VCaP (cell line): ENCODE results near the gene PIAS3.
"Not testable (repeated sequence)": the region's sequence is repeated elsewhere in the genome, so short reads cannot be mapped to it uniquely, and the experiment has no call there.

Experiments used
- H3K27ac ChIP-seq: fragments of 450-650 bp; 2 replicates; pipeline ENCODE4 v1.5.1; 2017
- TF ChIP-seq, protein P1 (sequence below): fragments of 450-650 bp; conservative IDR thresholded peaks from 2 replicates; pipeline ENCODE4 v1.5.1; 2017; ENCODE audit warnings: mild to moderate bottlenecking, moderate library complexity

Gene PIAS3

DNA sequence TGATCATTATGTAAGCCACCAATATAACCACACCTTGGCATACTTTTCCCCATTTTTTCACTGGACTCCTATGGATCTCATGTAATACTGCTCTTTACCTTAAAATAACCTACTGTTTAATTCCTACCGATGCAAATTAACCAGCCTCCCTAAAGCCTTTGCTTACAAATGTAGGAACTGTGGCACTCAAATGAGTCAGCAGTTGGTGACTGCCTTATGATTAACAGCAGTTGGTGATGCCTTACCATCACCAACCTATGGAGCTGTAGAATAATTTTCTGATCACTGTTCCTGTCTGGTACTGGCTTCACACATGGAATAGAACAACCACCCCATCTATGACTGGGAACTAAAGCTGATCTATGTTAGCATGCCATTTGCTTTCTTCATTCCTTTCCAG lies 21.2 kb downstream of the PIAS3 start:
- TF ChIP-seq, protein P1, sequence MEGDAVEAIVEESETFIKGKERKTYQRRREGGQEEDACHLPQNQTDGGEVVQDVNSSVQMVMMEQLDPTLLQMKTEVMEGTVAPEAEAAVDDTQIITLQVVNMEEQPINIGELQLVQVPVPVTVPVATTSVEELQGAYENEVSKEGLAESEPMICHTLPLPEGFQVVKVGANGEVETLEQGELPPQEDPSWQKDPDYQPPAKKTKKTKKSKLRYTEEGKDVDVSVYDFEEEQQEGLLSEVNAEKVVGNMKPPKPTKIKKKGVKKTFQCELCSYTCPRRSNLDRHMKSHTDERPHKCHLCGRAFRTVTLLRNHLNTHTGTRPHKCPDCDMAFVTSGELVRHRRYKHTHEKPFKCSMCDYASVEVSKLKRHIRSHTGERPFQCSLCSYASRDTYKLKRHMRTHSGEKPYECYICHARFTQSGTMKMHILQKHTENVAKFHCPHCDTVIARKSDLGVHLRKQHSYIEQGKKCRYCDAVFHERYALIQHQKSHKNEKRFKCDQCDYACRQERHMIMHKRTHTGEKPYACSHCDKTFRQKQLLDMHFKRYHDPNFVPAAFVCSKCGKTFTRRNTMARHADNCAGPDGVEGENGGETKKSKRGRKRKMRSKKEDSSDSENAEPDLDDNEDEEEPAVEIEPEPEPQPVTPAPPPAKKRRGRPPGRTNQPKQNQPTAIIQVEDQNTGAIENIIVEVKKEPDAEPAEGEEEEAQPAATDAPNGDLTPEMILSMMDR, result no peak

GRCh38 chr1:145830810-145831209 lies 28.1 kb downstream of the PIAS3 start:
- not testable (repeated sequence) for H3K27ac ChIP-seq

More for the DNA sequence above, 21.2 kb downstream of the PIAS3 start:
- H3K27ac ChIP-seq, result no peak overlapping the region

- no peak overlapping the region for H3K27ac ChIP-seq
- TF ChIP-seq, protein P1, result no peak
Measured at GRCh38 chr1:145828367-145829026, 30.4 kb downstream of the PIAS3 start.

DNA sequence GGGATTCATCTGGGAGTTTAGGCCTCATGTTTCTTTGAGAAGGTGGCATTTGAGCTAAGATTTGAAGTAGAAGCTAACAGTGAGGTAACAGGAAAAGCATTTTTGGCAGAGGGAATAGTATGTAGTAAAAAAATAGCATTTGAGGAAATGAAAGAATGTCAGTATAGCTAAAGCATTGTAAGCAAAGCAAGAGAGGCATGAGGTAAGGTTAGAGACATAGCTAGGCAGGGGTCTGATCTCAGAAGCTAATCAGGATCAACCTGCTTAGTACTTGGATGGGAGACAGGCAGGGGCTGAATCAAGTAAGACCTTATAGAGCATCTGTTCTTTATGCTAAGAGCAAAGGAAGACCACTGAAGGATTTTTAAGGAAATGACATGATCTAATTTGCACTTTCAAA lies 30.9 kb downstream of the PIAS3 start:
- H3K27ac ChIP-seq, result no peak overlapping the region
- TF ChIP-seq, protein P1, result no peak

- no peak overlapping the region for H3K27ac ChIP-seq
- TF ChIP-seq, protein P1, result 0 out of 2 replicates have a peak, but pooled peaks have one; percentile 19
Measured at GRCh38 chr1:145826030-145826429, 32.9 kb downstream of the PIAS3 start.

GRCh38 chr1:145824499-145824842 lies 34.4 kb downstream of the PIAS3 start:
- TF ChIP-seq, protein P1, result no peak
- H3K27ac ChIP-seq, result peak overlapping the region; percentile 94

DNA sequence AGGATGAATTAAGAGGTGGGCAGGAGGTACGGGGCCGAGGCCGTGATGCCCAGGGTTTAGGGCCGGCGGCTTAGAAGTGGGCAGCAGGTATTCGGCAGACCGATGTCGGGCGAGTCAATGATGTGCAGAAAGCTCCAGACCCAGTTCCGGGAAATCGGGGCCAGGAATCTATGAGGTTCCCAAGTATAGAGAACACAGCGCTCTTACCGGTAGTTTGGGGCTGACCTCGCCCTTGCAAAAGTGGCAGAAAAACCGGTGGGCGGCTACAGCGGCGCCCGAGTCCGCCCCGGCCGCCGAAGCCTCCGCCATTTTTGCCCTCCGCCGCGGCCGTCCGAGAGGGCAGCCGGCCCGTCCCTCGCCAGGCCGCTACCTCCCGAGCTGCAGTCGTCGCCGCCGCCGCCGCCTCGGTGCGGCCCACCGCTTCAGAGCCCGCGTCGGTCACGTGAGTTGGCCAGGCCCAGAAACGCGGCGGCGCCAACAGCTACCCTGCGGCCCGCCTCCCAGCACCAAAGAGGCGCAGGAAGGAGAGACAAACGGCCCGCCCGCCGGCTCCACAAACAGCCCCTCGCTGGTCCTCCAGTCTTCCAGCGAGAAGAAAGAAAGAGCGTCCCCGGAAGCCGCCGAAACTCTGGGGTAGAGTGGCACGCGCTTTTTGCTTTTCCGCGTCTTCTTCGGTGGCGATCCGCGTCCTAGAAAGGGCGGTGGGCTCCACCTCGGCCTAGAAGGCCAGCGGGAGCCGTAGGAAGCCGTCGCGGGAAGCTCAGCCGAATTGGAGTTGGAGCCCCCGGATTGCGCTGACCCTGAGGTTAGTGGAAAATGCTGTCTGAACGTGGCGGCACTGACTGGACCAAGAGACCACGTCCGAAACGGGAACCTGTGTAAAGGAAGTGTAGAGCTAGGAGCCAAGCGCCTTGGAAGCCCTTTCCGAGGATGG lies 35.0 kb downstream of the PIAS3 start, which contains the start of the genes POLR3C and RNF115:
TSS of gene POLR3C (plus strand) at position 636 of the 934 bp plus-strand sequence. CDS start 1,577 bp downstream, outside the sequence.
TSS of gene RNF115 (minus strand) at position 531 of the 934 bp plus-strand sequence. CDS start at position 309, 222 bp downstream.
- TF ChIP-seq, protein P1, result no peak

GRCh38 chr1:145822779-145823331 lies 36.0 kb downstream of the PIAS3 start:
- not testable (repeated sequence) for H3K27ac ChIP-seq

More for the DNA sequence above, 35.0 kb downstream of the PIAS3 start, which contains the start of the genes POLR3C and RNF115:
- H3K27ac ChIP-seq, result peak within 1 kb of the TSS; percentile 94

- H3K27ac ChIP-seq, result not testable (repeated sequence)
Measured at GRCh38 chr1:145818095-145818494, 40.8 kb downstream of the PIAS3 start.

- H3K27ac ChIP-seq, result not testable (repeated sequence)
Measured at GRCh38 chr1:145812977-145813810, 45.7 kb downstream of the PIAS3 start.
